SU-DHL-6 (cell line): Measurements from ENCODE around the gene EPB41.

Experiments used
- H2AFZ ChIP-seq: fragments of 200-600 bp; sonication (generic); 2 replicates; pipeline ENCODE4 v1.6.1; 2014; ENCODE audit warnings: low read depth, mild to moderate bottlenecking, moderate library complexity, mixed read lengths, antibody characterized with exemption, low read length; ENCODE audit not compliant: severe bottlenecking
- H3F3A ChIP-seq: fragments of 200-600 bp; shearing (Covaris generic); 2 replicates; pipeline ENCODE4 v1.6.0; 2016; ENCODE audit warnings: antibody characterized with exemption, mild to moderate bottlenecking; ENCODE audit not compliant: insufficient read depth
- H3K27ac ChIP-seq: fragments of 200-600 bp; sonication (generic); 2 replicates; pipeline ENCODE4 v1.5.1; 2016; ENCODE audit warnings: low read depth, mild to moderate bottlenecking, low read length, moderate library complexity, mixed read lengths
- H3K27me3 ChIP-seq: fragments of 200-600 bp; sonication (generic), shearing (Covaris generic); 2 replicates; pipeline ENCODE4 v1.6.0; 2014; ENCODE audit warnings: mild to moderate bottlenecking, low read length
- H3K36me3 ChIP-seq: fragments of 200-600 bp; sonication (generic); 2 replicates; pipeline ENCODE4 v1.6.1; 2014; ENCODE audit warnings: mild to moderate bottlenecking, low read length, mixed read lengths
- H3K4me2 ChIP-seq: fragments of 300-600, 200-600 bp; shearing (Covaris generic), sonication (generic); 2 replicates; pipeline ENCODE4 v1.6.0; 2014; ENCODE audit warnings: low read length, low read depth, mild to moderate bottlenecking; ENCODE audit not compliant: poor library complexity, severe bottlenecking
- H3K4me3 ChIP-seq: fragments of 200-600 bp; sonication (generic); 2 replicates; pipeline ENCODE4 v1.5.1; 2014; ENCODE audit warnings: antibody characterized with exemption, low read length, mild to moderate bottlenecking, mixed read lengths; ENCODE audit not compliant: insufficient read depth, poor library complexity, severe bottlenecking
- H3K79me2 ChIP-seq: fragments of 200-600 bp; sonication (generic); 2 replicates; pipeline ENCODE4 v1.6.1; 2014; ENCODE audit warnings: mild to moderate bottlenecking, low read length, moderate library complexity; ENCODE audit not compliant: insufficient read depth
- H3K9ac ChIP-seq: fragments of 200-600 bp; sonication (generic); 2 replicates; pipeline ENCODE4 v1.7.0; 2014; ENCODE audit warnings: mild to moderate bottlenecking, low read length
- H3K9me2 ChIP-seq: fragments of 200-600 bp; sonication (generic); replicated peaks from 2 replicates; pipeline ENCODE4 v1.6.1; 2014; ENCODE audit warnings: low read length; ENCODE audit not compliant: insufficient read depth
- H3K9me3 ChIP-seq: fragments of 200-600 bp; sonication (generic); 2 replicates; pipeline ENCODE4 v1.6.1; 2014; ENCODE audit warnings: low read length, mixed read lengths; ENCODE audit not compliant: insufficient read depth
- H4K20me1 ChIP-seq: fragments of 200-600 bp; sonication (generic); 2 replicates; pipeline ENCODE4 v1.6.1; 2014; ENCODE audit warnings: low read depth, mild to moderate bottlenecking, antibody characterized with exemption, low read length, moderate library complexity, mixed read lengths
- CTCF ChIP-seq: fragments of 200-600 bp; sonication (generic); IDR thresholded peaks from one replicate; pipeline ENCODE4 v1.5.1; 2017; ENCODE audit warnings: antibody characterized with exemption, mild to moderate bottlenecking, low read length, moderate library complexity; ENCODE audit not compliant: insufficient read depth, poor library complexity, severe bottlenecking
- EZH2phosphoT487 ChIP-seq: fragments of 200-600 bp; sonication (generic), shearing (Covaris generic); conservative IDR thresholded peaks from 2 replicates; pipeline ENCODE4 v1.6.1; 2018; ENCODE audit warnings: mild to moderate bottlenecking, antibody characterized with exemption, low read length, moderate library complexity, mixed read lengths

Gene EPB41

GRCh38 chr1:29011775-29012174 lies 97.4 kb downstream of the EPB41 start:
- Histone ChIP-seq H3K4me2 (no peak overlapping the region), H3K27me3 (no peaks in the 10 kb centered on the region), H3K9me2 (no peaks in the 10 kb centered on the region), H3F3A (peaks cover 4% of the 10 kb centered on the region; the same call in 1 of the 2 replicates), H4K20me1 (no peaks in the 10 kb centered on the region), H3K79me2 (no peaks in the 10 kb centered on the region), H3K27ac (no peak overlapping the region), H3K9me3 (no peaks in the 10 kb centered on the region), H3K9ac (no peak overlapping the region), H2AFZ (no peak overlapping the region), H3K4me3 (no peak overlapping the region), H3K36me3 (0 out of 2 replicates have a peak, but pooled peaks cover 6% of the 10 kb centered on the region)
- TF ChIP-seq EZH2phosphoT487 = no peak
- TF ChIP-seq CTCF = no peak

DNA sequence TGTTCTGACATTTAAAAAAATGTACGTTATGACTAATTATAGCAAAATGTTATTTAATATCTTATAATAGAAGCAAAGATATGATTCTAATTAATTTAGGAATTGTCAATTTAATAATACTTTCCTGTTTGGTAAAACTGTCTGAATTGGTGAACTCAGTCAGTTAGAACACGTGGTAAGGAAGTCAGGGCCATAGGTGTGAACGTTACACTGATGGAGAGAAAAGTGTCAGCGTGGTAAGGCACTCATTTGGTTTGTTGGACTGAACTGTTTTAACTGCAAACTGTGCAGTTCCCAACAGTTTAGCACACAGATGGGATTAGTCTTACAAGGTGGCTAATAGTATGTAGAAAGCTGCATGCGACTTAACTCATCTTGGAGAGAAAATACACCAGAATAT lies 102.9 kb downstream of the EPB41 start:
- H3K36me3 ChIP-seq = peaks cover 15% of the 10 kb centered on the region; the same call in 1 of the 2 replicates
- 0 out of 2 replicates have a peak, but pooled peaks cover 2% of the 10 kb centered on the region for H3F3A ChIP-seq
- no peaks in the 10 kb centered on the region for H3K27me3 ChIP-seq
- no peaks in the 10 kb centered on the region for H3K9me3 ChIP-seq
- H3K9me2 ChIP-seq = no peaks in the 10 kb centered on the region
- H4K20me1 ChIP-seq = no peaks in the 10 kb centered on the region
- H2AFZ ChIP-seq = no peak overlapping the region
- H3K79me2 ChIP-seq = peaks cover 3% of the 10 kb centered on the region; the same call in 1 of the 2 replicates
- TF ChIP-seq EZH2phosphoT487 = no peak
- TF ChIP-seq CTCF = no peak
- no peak overlapping the region for H3K9ac ChIP-seq
- H3K27ac ChIP-seq = no peak overlapping the region
- no peak overlapping the region for H3K4me3 ChIP-seq
- no peak overlapping the region for H3K4me2 ChIP-seq

- Histone ChIP-seq H3K9me2 (no peaks in the 10 kb centered on the region), H3K4me2 (no peak overlapping the region), H3K27ac (no peak overlapping the region), H3F3A (0 out of 2 replicates have a peak, but pooled peaks cover 2% of the 10 kb centered on the region), H3K36me3 (peaks cover 12% of the 10 kb centered on the region; the same call in 1 of the 2 replicates), H3K9ac (no peak overlapping the region), H4K20me1 (no peaks in the 10 kb centered on the region), H2AFZ (no peak overlapping the region), H3K79me2 (peaks cover 3% of the 10 kb centered on the region; the same call in 1 of the 2 replicates), H3K27me3 (no peaks in the 10 kb centered on the region), H3K4me3 (no peak overlapping the region), H3K9me3 (no peaks in the 10 kb centered on the region)
- TF ChIP-seq CTCF (no peak), EZH2phosphoT487 (no peak)
Measured at GRCh38 chr1:29017975-29018712, 103.8 kb downstream of the EPB41 start.
